ENCODE data around the gene F12. TPM values are rescaled to one million over a fixed set of nuclear protein-coding genes. Genes with fewer than 3 reads are reported as not detected.
"Not testable (repeated sequence)": the region's sequence is repeated elsewhere in the genome, so short reads cannot be mapped to it uniquely, and the experiment has no call there.

F12 gene
- total RNA-seq, 1 experiment from 2014 or later, result 30.0 TPM

GRCh38 chr5:177360740-177361139 lies 48.6 kb downstream of the F12 start:
- H3K36me3 ChIP-seq (ENCODE audit: control insufficient read depth in 1 of 2, insufficient read depth in 2 of 2, low read length in 2 of 2); ATAC-seq; DNase-seq (ENCODE audit: low read depth, low spot score); H3K9ac ChIP-seq (ENCODE audit: low read length); H3K27ac ChIP-seq (ENCODE audit: low read depth, low read length); RAD21 ChIA-PET (ENCODE audit: low non-redundant PET in 1 of 2, low total read pairs in 2 of 2, uncharacterized antibody in 2 of 2, unreplicated experiment in 2 of 2); H2AFZ ChIP-seq (ENCODE audit: low read depth, low read length, poor library complexity, severe bottlenecking); H4K20me1 ChIP-seq (ENCODE audit: insufficient read depth); H3K9me2 ChIP-seq (ENCODE audit: insufficient read depth); H3K4me3 ChIP-seq (replicated peaks in 1 of 2; ENCODE audit: low read depth in 1 of 2, low read length in 2 of 2); H3K79me2 ChIP-seq (ENCODE audit: insufficient read depth, low read length); H3K9me3 ChIP-seq (ENCODE audit: control insufficient read depth in 1 of 2, insufficient read depth in 1 of 2, low read depth in 1 of 2, low read length in 2 of 2); BruUV-seq (replicated peaks); H3K4me2 ChIP-seq (ENCODE audit: low read length); H3K27me3 ChIP-seq (ENCODE audit: insufficient read depth, low read length); intact Hi-C loops (cut with micrococcal nuclease): not testable (repeated sequence)
- ChIA-PET POLR2A (interaction anchor here (0.8 to 0.9 kb wide), 2 partner anchors 9 to 10 kb away, joined by 3 read pairs; partner anchors contain the start of gene LMAN2), CTCF (interaction anchor here (1.9 kb wide), 1 partner anchor 9 kb away, joined by 10 read pairs; no protein-coding TSS in a partner anchor)
- peaks cover 7 to 24% of the 10 kb centered on the region in 2 experiments; a peak in 3 of 4 replicates for H3K4me1 ChIP-seq (ENCODE audit: control insufficient read depth in 1 of 2, insufficient read depth in 2 of 2, low read length in 2 of 2)

GRCh38 chr5:177359860-177360259 lies 49.5 kb downstream of the F12 start:
- ChIA-PET CTCF (no interaction called here), POLR2A (interaction anchor here (0.9 kb wide), 1 partner anchor 8 kb away, joined by 3 read pairs; the partner anchor contains the start of gene LMAN2), RAD21 (ENCODE audit: low non-redundant PET in 1 of 2, low total read pairs in 2 of 2, uncharacterized antibody in 2 of 2, unreplicated experiment in 2 of 2) (no interaction called here)
- H3K9me3 ChIP-seq (ENCODE audit: control insufficient read depth in 1 of 2, insufficient read depth in 1 of 2, low read depth in 1 of 2, low read length in 2 of 2), result peaks cover 0 to 4% of the 10 kb centered on the region in 2 experiments; a peak in 1 of 4 replicates
- intact Hi-C loops (cut with micrococcal nuclease), result no loop called here
- H3K9me2 ChIP-seq (ENCODE audit: insufficient read depth), result no peaks in the 10 kb centered on the region
- H3K4me3 ChIP-seq (replicated peaks in 1 of 2; ENCODE audit: low read depth in 1 of 2, low read length in 2 of 2), result no peak overlapping the region
- ATAC-seq (no peak), DNase-seq (ENCODE audit: low read depth, low spot score) (no peak)
- BruUV-seq (replicated peaks), result no TSS peak
- no peaks in the 10 kb centered on the region for H4K20me1 ChIP-seq (ENCODE audit: insufficient read depth)
- H3K4me2 ChIP-seq (ENCODE audit: low read length), result no peak overlapping the region
- H3K36me3 ChIP-seq (ENCODE audit: control insufficient read depth in 1 of 2, insufficient read depth in 2 of 2, low read length in 2 of 2), result no peaks in the 10 kb centered on the region
- no peak for TF ChIP-seq JUND (IDR thresholded peaks at IDR 0.05)
- no peak for TF ChIP-seq SRF (IDR thresholded peaks at IDR 0.05; ENCODE audit: low read depth)
- TF ChIP-seq ZBTB33 (IDR thresholded peaks at IDR 0.05; ENCODE audit: extremely low read depth, insufficient replicate concordance, low read length), result no peak
- TF ChIP-seq ATF3 (IDR thresholded peaks at IDR 0.05), result no peak
- TF ChIP-seq POLR2A (IDR thresholded peaks at IDR 0.05; ENCODE audit: borderline replicate concordance, extremely low read depth, insufficient read depth, insufficient read length), result no peak
- no peak for TF ChIP-seq ELF1 (IDR thresholded peaks at IDR 0.05; ENCODE audit: borderline replicate concordance, low read depth)
- H3K79me2 ChIP-seq (ENCODE audit: insufficient read depth, low read length), result no peaks in the 10 kb centered on the region
- peaks cover 7 to 24% of the 10 kb centered on the region in 2 experiments; a peak in 3 of 4 replicates for H3K4me1 ChIP-seq (ENCODE audit: control insufficient read depth in 1 of 2, insufficient read depth in 2 of 2, low read length in 2 of 2)
- no peak overlapping the region for H3K27ac ChIP-seq (ENCODE audit: low read depth, low read length)
- no peaks in the 10 kb centered on the region for H3K27me3 ChIP-seq (ENCODE audit: insufficient read depth, low read length)
- no peak overlapping the region for H2AFZ ChIP-seq (ENCODE audit: low read depth, low read length, poor library complexity, severe bottlenecking)
- H3K9ac ChIP-seq (ENCODE audit: low read length), result no peak overlapping the region
